ENCODE results near the gene GMDS.

The GMDS gene

GRCh38 chr6:2235777-2236495, 9.5 kb downstream of the GMDS start:
- Histone ChIP-seq H3K36me3 (ENCODE audit: control insufficient read depth, insufficient read depth, low read length) (no peaks in the 10 kb centered on the region), H2AFZ (no peak overlapping the region), H3K79me2 (no peaks in the 10 kb centered on the region), H3K27me3 (ENCODE audit: control insufficient read depth, insufficient read depth, low read length) (no peaks in the 10 kb centered on the region), H3K9ac (no peak overlapping the region), H3K4me1 (no peaks in the 10 kb centered on the region), H3K27ac (no peak overlapping the region), H3K9me3 (ENCODE audit: control insufficient read depth, low read length) (no peaks in the 10 kb centered on the region), H3K4me3 (ENCODE audit: low read depth, low read length) (no peak overlapping the region), H3K4me2 (ENCODE audit: low read length) (no peak overlapping the region)
- no peak for TF ChIP-seq CTCF (IDR thresholded peaks at IDR 0.05)

GRCh38 chr6:2232445-2232844, 13.0 kb downstream of the GMDS start:
- Histone ChIP-seq H3K36me3 (ENCODE audit: control insufficient read depth, insufficient read depth, low read length) (no peaks in the 10 kb centered on the region), H3K9me3 (ENCODE audit: control insufficient read depth, low read length) (no peaks in the 10 kb centered on the region), H3K27me3 (ENCODE audit: control insufficient read depth, insufficient read depth, low read length) (no peaks in the 10 kb centered on the region), H3K4me1 (no peaks in the 10 kb centered on the region), H3K9ac (no peak overlapping the region), H3K27ac (no peak overlapping the region), H3K4me2 (ENCODE audit: low read length) (no peak overlapping the region), H2AFZ (no peak overlapping the region), H3K4me3 (ENCODE audit: low read depth, low read length) (no peak overlapping the region), H3K79me2 (no peaks in the 10 kb centered on the region)
- no peak for TF ChIP-seq CTCF (IDR thresholded peaks at IDR 0.05)

GRCh38 chr6:2231438-2231837, 14.0 kb downstream of the GMDS start:
- H3K9me3 ChIP-seq (ENCODE audit: control insufficient read depth, low read length) = no peaks in the 10 kb centered on the region
- H3K27ac ChIP-seq = no peak overlapping the region
- no peak overlapping the region for H3K9ac ChIP-seq
- H3K36me3 ChIP-seq (ENCODE audit: control insufficient read depth, insufficient read depth, low read length) = no peaks in the 10 kb centered on the region
- no peaks in the 10 kb centered on the region for H3K27me3 ChIP-seq (ENCODE audit: control insufficient read depth, insufficient read depth, low read length)
- no peak for TF ChIP-seq CTCF (IDR thresholded peaks at IDR 0.05)
- H3K79me2 ChIP-seq = no peaks in the 10 kb centered on the region
- H3K4me2 ChIP-seq (ENCODE audit: low read length) = no peak overlapping the region
- no peak overlapping the region for H3K4me3 ChIP-seq (ENCODE audit: low read depth, low read length)
- no peaks in the 10 kb centered on the region for H3K4me1 ChIP-seq
- no peak overlapping the region for H2AFZ ChIP-seq

- no peaks in the 10 kb centered on the region for H3K79me2 ChIP-seq
- TF ChIP-seq CTCF (IDR thresholded peaks at IDR 0.05) = no peak
- H3K9me3 ChIP-seq (ENCODE audit: control insufficient read depth, low read length) = no peaks in the 10 kb centered on the region
- H3K27ac ChIP-seq = no peak overlapping the region
- no peak overlapping the region for H3K4me3 ChIP-seq (ENCODE audit: low read depth, low read length)
- no peak overlapping the region for H3K9ac ChIP-seq
- no peaks in the 10 kb centered on the region for H3K36me3 ChIP-seq (ENCODE audit: control insufficient read depth, insufficient read depth, low read length)
- no peaks in the 10 kb centered on the region for H3K4me1 ChIP-seq
- H3K4me2 ChIP-seq (ENCODE audit: low read length) = no peak overlapping the region
- no peaks in the 10 kb centered on the region for H3K27me3 ChIP-seq (ENCODE audit: control insufficient read depth, insufficient read depth, low read length)
- H2AFZ ChIP-seq = no peak overlapping the region
These were observed 14.6 kb downstream of the GMDS start for GRCh38 chr6:2230659-2231277.

GRCh38 chr6:2229742-2230141, 15.7 kb downstream of the GMDS start:
- H3K27ac ChIP-seq = no peak overlapping the region
- H3K9me3 ChIP-seq (ENCODE audit: control insufficient read depth, low read length) = no peaks in the 10 kb centered on the region
- no peak overlapping the region for H3K4me3 ChIP-seq (ENCODE audit: low read depth, low read length)
- no peaks in the 10 kb centered on the region for H3K27me3 ChIP-seq (ENCODE audit: control insufficient read depth, insufficient read depth, low read length)
- TF ChIP-seq CTCF (IDR thresholded peaks at IDR 0.05) = no peak
- no peak overlapping the region for H2AFZ ChIP-seq
- H3K36me3 ChIP-seq (ENCODE audit: control insufficient read depth, insufficient read depth, low read length) = no peaks in the 10 kb centered on the region
- no peaks in the 10 kb centered on the region for H3K79me2 ChIP-seq
- no peak overlapping the region for H3K9ac ChIP-seq
- H3K4me1 ChIP-seq = no peaks in the 10 kb centered on the region
- no peak overlapping the region for H3K4me2 ChIP-seq (ENCODE audit: low read length)
